Loucy (cell line): ENCODE data around the gene KRTAP4-1.

Source experiments
- H2AFZ ChIP-seq: fragments of 200-600 bp; sonication (generic); 2 replicates; pipeline ENCODE4 v1.6.0; 2016; ENCODE audit warnings: antibody characterized with exemption, mild to moderate bottlenecking, low read length, moderate library complexity
- H3F3A ChIP-seq: fragments of 200-600 bp; 2 replicates; pipeline ENCODE4 v1.6.0; 2016; ENCODE audit warnings: antibody characterized with exemption, low read depth, mild to moderate bottlenecking
- H3K27me3 ChIP-seq: fragments of 200-600 bp; sonication (generic); 2 replicates; pipeline ENCODE4 v1.6.1; 2014; ENCODE audit warnings: low read length, mild to moderate bottlenecking; ENCODE audit not compliant: insufficient read depth, poor library complexity, severe bottlenecking
- H3K36me3 ChIP-seq: fragments of 200-600 bp; sonication (generic); 2 replicates; pipeline ENCODE4 v1.6.1; 2016; ENCODE audit warnings: low read length; ENCODE audit not compliant: insufficient read depth
- H3K4me1 ChIP-seq: fragments of 200-600 bp; sonication (generic); 2 replicates; pipeline ENCODE4 v1.5.1; 2014; ENCODE audit warnings: low read length, mild to moderate bottlenecking; ENCODE audit not compliant: insufficient read depth, poor library complexity, severe bottlenecking
- H3K4me2 ChIP-seq: fragments of 200-600 bp; sonication (generic); 2 replicates; pipeline ENCODE4 v1.6.0; 2014; ENCODE audit warnings: antibody characterized with exemption, low read length, low read depth, mild to moderate bottlenecking; ENCODE audit not compliant: poor library complexity, severe bottlenecking
- H3K4me3 ChIP-seq: fragments of 200-600 bp; sonication (generic); 2 replicates; pipeline ENCODE4 v1.5.1; 2014; ENCODE audit warnings: low read length, mild to moderate bottlenecking, mixed read lengths; ENCODE audit not compliant: poor library complexity, severe bottlenecking
- H3K79me2 ChIP-seq: fragments of 200-600 bp; sonication (generic); 2 replicates; pipeline ENCODE4 v1.6.1; 2014; ENCODE audit warnings: low read length; ENCODE audit not compliant: insufficient read depth
- H3K9ac ChIP-seq: fragments of 200-600 bp; sonication (generic); 2 replicates; pipeline ENCODE4 v1.6.0; 2014; ENCODE audit warnings: mild to moderate bottlenecking, low read depth, low read length, moderate library complexity; ENCODE audit not compliant: poor library complexity, severe bottlenecking
- H3K9me2 ChIP-seq: fragments of 200-600 bp; sonication (generic); replicated peaks from 2 replicates; pipeline ENCODE4 v1.6.1; 2016; ENCODE audit warnings: low read depth, low read length, mixed read lengths
- H3K9me3 ChIP-seq: fragments of 200-600 bp; sonication (generic); 2 replicates; pipeline ENCODE4 v1.6.1; 2014; ENCODE audit warnings: mild to moderate bottlenecking, antibody characterized with exemption, low read length, low read depth; ENCODE audit not compliant: insufficient read depth
- H4K20me1 ChIP-seq: fragments of 200-600 bp; sonication (generic); 2 replicates; pipeline ENCODE4 v1.6.0; 2014; ENCODE audit warnings: antibody characterized with exemption, low read length, mild to moderate bottlenecking; ENCODE audit not compliant: insufficient read depth, poor library complexity, severe bottlenecking
- EZH2phosphoT487 ChIP-seq: fragments of 200-600 bp; IDR thresholded peaks from 2 replicates; pipeline ENCODE4 v1.6.1; 2018; ENCODE audit warnings: antibody characterized with exemption, mild to moderate bottlenecking, moderate library complexity, borderline replicate concordance
- TF ChIP-seq, protein P1 (sequence below): fragments of 200-600 bp; sonication (generic); conservative IDR thresholded peaks from 2 replicates; pipeline ENCODE4 v1.5.1; 2014; ENCODE audit warnings: mild to moderate bottlenecking, antibody characterized with exemption, low read length

Gene KRTAP4-1

DNA sequence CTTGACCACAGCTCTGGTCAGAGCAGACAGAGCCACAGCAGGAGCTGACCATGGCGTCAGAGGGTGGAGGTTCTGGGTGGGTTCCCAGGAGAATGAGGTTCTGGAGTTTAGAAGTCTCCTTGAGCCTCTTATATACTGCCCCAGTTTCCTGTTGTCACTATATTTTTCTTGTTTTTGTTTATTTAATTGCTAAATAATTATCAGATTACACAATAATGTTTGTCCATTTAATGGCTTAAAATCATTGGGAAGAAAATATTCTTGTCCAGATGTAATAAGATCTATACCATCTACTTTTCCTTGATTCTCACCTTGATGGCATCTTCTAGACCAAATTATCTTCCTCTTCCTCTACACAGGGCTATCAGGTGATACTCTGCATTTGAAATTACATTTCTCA, 16.6 kb downstream of the KRTAP4-1 start, which contains the start of gene KRTAP4-3:
TSS of gene KRTAP4-3 (minus strand) at position 101 of the 400 bp plus-strand sequence. CDS start at position 52, 49 bp downstream.
- Histone ChIP-seq H3K4me3 (no peak within 1 kb of the TSS), H3K9me2 (no peaks in the 10 kb centered on the region), H3K27me3 (no peaks in the 10 kb centered on the region), H3F3A (no peaks in the 10 kb centered on the region), H3K4me2 (no peak within 1 kb of the TSS), H4K20me1 (no peaks in the 10 kb centered on the region), H3K9me3 (no peaks in the 10 kb centered on the region), H3K9ac (no peak within 1 kb of the TSS), H3K79me2 (no peaks in the 10 kb centered on the region), H2AFZ (no peak within 1 kb of the TSS), H3K36me3 (no peaks in the 10 kb centered on the region), H3K4me1 (peaks cover 4% of the 10 kb centered on the region)
- TF ChIP-seq EZH2phosphoT487 = no peak
- TF ChIP-seq, protein P1, sequence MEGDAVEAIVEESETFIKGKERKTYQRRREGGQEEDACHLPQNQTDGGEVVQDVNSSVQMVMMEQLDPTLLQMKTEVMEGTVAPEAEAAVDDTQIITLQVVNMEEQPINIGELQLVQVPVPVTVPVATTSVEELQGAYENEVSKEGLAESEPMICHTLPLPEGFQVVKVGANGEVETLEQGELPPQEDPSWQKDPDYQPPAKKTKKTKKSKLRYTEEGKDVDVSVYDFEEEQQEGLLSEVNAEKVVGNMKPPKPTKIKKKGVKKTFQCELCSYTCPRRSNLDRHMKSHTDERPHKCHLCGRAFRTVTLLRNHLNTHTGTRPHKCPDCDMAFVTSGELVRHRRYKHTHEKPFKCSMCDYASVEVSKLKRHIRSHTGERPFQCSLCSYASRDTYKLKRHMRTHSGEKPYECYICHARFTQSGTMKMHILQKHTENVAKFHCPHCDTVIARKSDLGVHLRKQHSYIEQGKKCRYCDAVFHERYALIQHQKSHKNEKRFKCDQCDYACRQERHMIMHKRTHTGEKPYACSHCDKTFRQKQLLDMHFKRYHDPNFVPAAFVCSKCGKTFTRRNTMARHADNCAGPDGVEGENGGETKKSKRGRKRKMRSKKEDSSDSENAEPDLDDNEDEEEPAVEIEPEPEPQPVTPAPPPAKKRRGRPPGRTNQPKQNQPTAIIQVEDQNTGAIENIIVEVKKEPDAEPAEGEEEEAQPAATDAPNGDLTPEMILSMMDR = no peak

DNA sequence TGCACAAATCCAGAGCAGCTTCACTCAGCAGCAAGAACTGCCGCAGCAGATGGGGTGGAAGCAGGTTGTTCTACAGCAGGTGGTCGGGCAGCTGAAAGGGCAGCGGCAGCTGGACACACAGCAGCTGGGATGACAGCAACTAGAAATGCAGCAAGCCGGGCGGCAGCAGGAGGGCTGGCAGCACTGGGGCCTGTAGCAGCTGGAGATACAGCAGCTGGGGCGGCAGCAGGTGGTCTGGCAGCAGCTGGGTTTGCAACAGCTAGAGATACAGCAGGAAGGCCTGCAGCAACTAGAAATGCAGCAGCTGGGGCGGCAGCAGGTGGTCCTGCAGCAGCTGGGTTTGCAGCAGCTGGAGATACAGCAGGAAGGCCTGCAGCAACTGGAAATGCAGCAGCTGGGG, 17.1 kb downstream of the KRTAP4-1 start:
- Histone ChIP-seq H3K4me1 (peaks cover 4% of the 10 kb centered on the region), H3K9me2 (no peaks in the 10 kb centered on the region), H3K36me3 (no peaks in the 10 kb centered on the region), H3K4me2 (no peak overlapping the region), H2AFZ (no peak overlapping the region), H3K9ac (no peak overlapping the region), H3K4me3 (no peak overlapping the region), H3F3A (no peaks in the 10 kb centered on the region), H3K79me2 (no peaks in the 10 kb centered on the region), H3K27me3 (no peaks in the 10 kb centered on the region), H3K9me3 (no peaks in the 10 kb centered on the region), H4K20me1 (no peaks in the 10 kb centered on the region)
- no peak for TF ChIP-seq EZH2phosphoT487
- TF ChIP-seq, protein P1 = no peak

DNA sequence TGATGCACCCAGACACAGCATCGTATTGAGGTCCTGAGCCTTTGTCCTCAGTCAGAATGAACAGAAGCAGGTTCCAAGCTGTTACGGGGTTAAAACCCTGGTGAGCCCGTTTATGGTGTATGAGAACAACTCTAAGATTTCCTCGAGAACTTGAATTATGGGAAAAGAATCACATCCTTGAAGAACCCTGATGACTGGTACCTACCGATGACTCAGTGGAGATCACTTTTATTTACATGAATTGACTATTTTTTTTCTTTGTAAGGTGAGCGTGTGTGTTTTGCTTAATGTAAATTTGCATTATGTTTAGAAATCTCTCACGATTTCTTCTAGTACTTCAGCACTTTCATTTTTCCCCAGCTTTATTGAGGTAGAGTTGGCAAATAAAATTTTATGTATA, 20.9 kb downstream of the KRTAP4-1 start:
- H2AFZ ChIP-seq = no peak overlapping the region
- H4K20me1 ChIP-seq = no peaks in the 10 kb centered on the region
- H3K4me3 ChIP-seq = no peak overlapping the region
- H3K9me2 ChIP-seq = no peaks in the 10 kb centered on the region
- no peak overlapping the region for H3K9ac ChIP-seq
- no peaks in the 10 kb centered on the region for H3F3A ChIP-seq
- TF ChIP-seq, protein P1 = no peak
- TF ChIP-seq EZH2phosphoT487 = no peak
- H3K4me2 ChIP-seq = no peak overlapping the region
- no peaks in the 10 kb centered on the region for H3K36me3 ChIP-seq
- no peaks in the 10 kb centered on the region for H3K27me3 ChIP-seq
- no peaks in the 10 kb centered on the region for H3K79me2 ChIP-seq
- no peaks in the 10 kb centered on the region for H3K9me3 ChIP-seq
- peaks cover 4% of the 10 kb centered on the region for H3K4me1 ChIP-seq
